ENCODE data around the gene PRM1.

The PRM1 gene

GRCh38 chr16:11306997-11307638 lies 26.0 kb upstream of the PRM1 start:
- no peak for TF ChIP-seq CTCF (IDR thresholded peaks at IDR 0.05; ENCODE audit: extremely low read depth, missing control alignments)
- no peak for DNase-seq (ENCODE audit: low spot score)

GRCh38 chr16:11306381-11306780 lies 25.3 kb upstream of the PRM1 start:
- no peak for TF ChIP-seq CTCF (IDR thresholded peaks at IDR 0.05; ENCODE audit: extremely low read depth, missing control alignments)
- no peak for DNase-seq (ENCODE audit: low spot score)

DNA sequence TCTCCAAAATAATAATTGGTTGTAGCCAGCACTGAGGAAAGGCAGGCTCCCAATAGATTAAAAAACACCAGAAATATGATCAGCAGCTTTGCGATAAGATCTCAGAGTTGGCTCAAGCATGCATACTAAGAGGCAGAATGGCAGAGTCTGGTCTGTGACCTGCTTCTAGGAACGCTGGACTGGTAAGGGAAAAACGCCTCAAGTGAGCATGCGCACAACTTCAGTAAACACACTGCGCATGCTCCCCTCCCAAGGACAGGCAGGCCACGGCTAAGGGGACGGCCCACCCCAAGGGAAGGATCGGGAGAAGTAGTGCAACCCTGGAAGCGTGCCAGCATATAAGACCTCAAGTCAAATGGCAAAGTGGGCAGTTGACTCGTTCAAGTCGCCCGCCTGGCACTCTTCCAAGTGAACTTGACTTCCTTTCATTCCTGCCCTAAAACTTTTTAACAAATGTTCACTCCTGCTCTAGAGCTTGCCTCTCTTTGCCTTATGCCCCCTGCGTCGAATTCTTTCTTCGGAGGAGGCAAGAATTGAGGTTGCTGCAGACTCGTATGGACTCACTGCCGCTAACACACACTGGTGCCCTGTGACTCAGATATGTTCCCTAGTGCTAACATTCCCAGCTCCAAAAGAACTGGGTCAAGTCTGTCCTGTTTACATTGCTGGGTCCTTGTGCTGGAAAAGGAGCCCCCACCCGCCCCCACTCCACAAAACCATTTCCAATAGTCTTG lies 22.4 kb upstream of the PRM1 start:
- no peak for DNase-seq (ENCODE audit: low spot score)
- no peak for TF ChIP-seq CTCF (IDR thresholded peaks at IDR 0.05; ENCODE audit: extremely low read depth, missing control alignments)

DNA sequence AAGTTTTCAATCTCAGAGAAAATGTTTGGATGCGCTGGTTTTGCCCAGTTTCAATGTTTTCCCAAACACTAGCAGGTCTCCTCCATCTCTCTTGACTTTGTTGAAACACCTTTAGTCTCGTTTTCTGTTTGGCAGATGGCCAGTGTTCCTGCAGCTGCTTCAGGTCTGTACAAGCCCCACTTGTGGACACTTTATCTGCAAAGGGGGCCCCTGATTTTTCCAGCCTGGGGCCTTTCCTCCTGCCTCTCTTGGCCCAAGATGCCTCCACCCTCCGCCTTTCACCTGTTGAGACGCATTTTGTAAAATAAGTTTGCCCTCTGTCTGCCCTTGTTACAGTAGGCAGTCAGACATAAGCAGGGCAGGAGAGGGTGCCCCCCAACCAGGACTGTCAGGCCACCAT lies 21.8 kb upstream of the PRM1 start:
- TF ChIP-seq CTCF (IDR thresholded peaks at IDR 0.05; ENCODE audit: extremely low read depth, missing control alignments) = no peak
- DNase-seq (ENCODE audit: low spot score) = no peak

DNA sequence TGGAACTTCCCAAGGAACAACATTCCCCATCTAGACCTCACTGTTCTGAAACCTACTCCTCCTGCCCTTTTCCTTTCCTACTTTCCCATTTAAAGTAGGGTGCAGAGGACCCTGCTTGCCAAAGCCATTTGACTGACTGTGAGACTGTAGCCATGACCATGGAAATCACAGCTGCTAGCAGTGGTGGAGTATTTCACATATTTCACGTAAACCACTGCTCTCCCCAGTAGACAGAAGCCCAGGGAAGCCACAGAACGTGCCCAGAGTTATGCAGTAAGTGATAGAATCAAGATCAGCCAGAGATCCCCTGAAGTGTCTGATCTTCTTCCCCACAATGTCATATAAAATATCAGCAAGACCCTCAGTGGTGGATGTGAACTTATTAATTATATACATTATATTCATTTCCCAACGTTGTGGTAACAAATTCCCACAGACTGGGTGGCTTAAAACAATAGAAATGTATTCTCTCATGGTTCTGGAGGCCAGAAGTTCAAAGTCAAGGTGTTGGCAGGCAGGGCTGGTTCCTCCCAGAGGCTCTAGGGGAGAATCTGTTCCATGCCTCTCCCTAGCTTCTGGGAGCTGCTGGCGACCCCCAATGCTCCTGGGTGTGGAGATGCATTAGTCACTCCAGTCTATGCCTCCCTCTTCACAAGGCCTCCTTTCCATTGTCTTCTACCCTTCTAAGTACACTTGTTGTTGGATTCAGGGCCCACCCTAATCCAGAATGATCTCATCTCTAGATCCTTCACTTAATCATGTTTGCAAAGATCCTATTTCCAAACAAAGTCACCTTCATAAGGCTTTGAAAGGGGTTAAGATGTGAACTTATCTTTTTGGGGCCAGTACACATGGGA lies 20.7 kb upstream of the PRM1 start:
- DNase-seq (ENCODE audit: low spot score) = no peak
- TF ChIP-seq CTCF (IDR thresholded peaks at IDR 0.05; ENCODE audit: extremely low read depth, missing control alignments) = no peak

- no peak for TF ChIP-seq CTCF (IDR thresholded peaks at IDR 0.05; ENCODE audit: extremely low read depth, missing control alignments)
- DNase-seq (ENCODE audit: low spot score) = no peak
Observed at GRCh38 chr16:11300560-11300892, 19.4 kb upstream of the PRM1 start.
